ENCODE results near the gene SOD3.

SOD3 gene

GRCh38 chr4:24846716-24847115, 51.3 kb downstream of the SOD3 start:
- DNase-seq: no peak

- no peak for DNase-seq
These were observed 54.0 kb downstream of the SOD3 start for GRCh38 chr4:24849351-24849750.

DNA sequence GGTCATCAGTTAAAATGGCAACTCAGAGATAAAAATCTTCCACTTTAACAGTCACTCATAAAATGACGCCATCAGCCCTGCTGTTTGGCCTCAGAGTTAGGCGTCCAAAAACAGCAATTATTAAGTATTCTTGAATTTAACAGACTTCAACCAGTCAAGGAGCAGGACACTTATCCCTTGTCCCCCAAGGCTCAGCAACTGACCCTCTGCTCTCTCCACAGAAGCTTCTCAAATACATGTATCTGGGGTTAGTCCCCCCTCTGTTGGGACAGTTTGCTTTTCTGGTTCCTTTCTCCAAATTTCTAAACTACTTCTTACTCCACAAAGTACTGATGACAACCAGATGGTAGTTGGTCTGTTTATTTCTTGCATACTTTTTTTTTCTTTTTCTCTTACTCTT, 54.4 kb downstream of the SOD3 start:
- DNase-seq: no peak
